HUES48 (cell line): ENCODE measurements around the gene NCR2.

ENCODE experiments used
- H3K27ac ChIP-seq: one replicate; pipeline ENCODE4 v1.7.0; 2013; ENCODE audit warnings: low read depth, low read length, inconsistent platforms
- H3K27me3 ChIP-seq: 2 replicates; pipeline ENCODE4 v1.6.1; 2013; ENCODE audit warnings: mild to moderate bottlenecking, low read length; ENCODE audit not compliant: control insufficient read depth, insufficient read depth
- H3K36me3 ChIP-seq: 2 replicates; pipeline ENCODE4 v1.6.1; 2013; ENCODE audit warnings: low read length; ENCODE audit not compliant: control insufficient read depth, insufficient read depth
- H3K4me1 ChIP-seq: 2 replicates; pipeline ENCODE4 v1.6.1; 2013; ENCODE audit warnings: mild to moderate bottlenecking, low read length; ENCODE audit not compliant: control insufficient read depth, insufficient read depth
- H3K4me3 ChIP-seq: 2 replicates; pipeline ENCODE4 v1.5.1; 2013; ENCODE audit warnings: mild to moderate bottlenecking, low read depth, low read length
- H3K9ac ChIP-seq: 2 replicates; pipeline ENCODE4 v1.6.1; 2013; ENCODE audit warnings: mild to moderate bottlenecking, low read depth, low read length, moderate library complexity
- H3K9me3 ChIP-seq: 2 replicates; pipeline ENCODE4 v1.6.1; 2013; ENCODE audit warnings: low read length; ENCODE audit not compliant: control insufficient read depth, insufficient read depth

The NCR2 gene

GRCh38 chr6:41332241-41332640 is 3.2 kb upstream of the NCR2 start:
- no peak overlapping the region for H3K4me3 ChIP-seq
- no peaks in the 10 kb centered on the region for H3K4me1 ChIP-seq
- H3K27ac ChIP-seq, result no peak overlapping the region
- no peaks in the 10 kb centered on the region for H3K9me3 ChIP-seq
- H3K36me3 ChIP-seq, result no peaks in the 10 kb centered on the region
- H3K9ac ChIP-seq, result no peak overlapping the region
- H3K27me3 ChIP-seq, result no peaks in the 10 kb centered on the region

GRCh38 chr6:41332842-41333736 is 2.3 kb upstream of the NCR2 start:
- Histone ChIP-seq H3K27ac (no peak overlapping the region), H3K36me3 (no peaks in the 10 kb centered on the region), H3K4me1 (no peaks in the 10 kb centered on the region), H3K4me3 (no peak overlapping the region), H3K27me3 (no peaks in the 10 kb centered on the region), H3K9ac (no peak overlapping the region), H3K9me3 (no peaks in the 10 kb centered on the region)

GRCh38 chr6:41334482-41335040 is 847 bp upstream of the NCR2 start:
- peaks cover 3% of the 10 kb centered on the region; the same call in 1 of the 2 replicates for H3K27me3 ChIP-seq
- H3K36me3 ChIP-seq, result no peaks in the 10 kb centered on the region
- no peaks in the 10 kb centered on the region for H3K4me1 ChIP-seq
- no peak overlapping the region for H3K9ac ChIP-seq
- H3K27ac ChIP-seq, result no peak overlapping the region
- H3K9me3 ChIP-seq, result no peaks in the 10 kb centered on the region
- H3K4me3 ChIP-seq, result no peak overlapping the region

- H3K9ac ChIP-seq, result no peak overlapping the region
- no peaks in the 10 kb centered on the region for H3K36me3 ChIP-seq
- no peak overlapping the region for H3K4me3 ChIP-seq
- H3K4me1 ChIP-seq, result no peaks in the 10 kb centered on the region
- H3K27me3 ChIP-seq, result peaks cover 3% of the 10 kb centered on the region; the same call in 1 of the 2 replicates
- no peak overlapping the region for H3K27ac ChIP-seq
- no peaks in the 10 kb centered on the region for H3K9me3 ChIP-seq
Measured at GRCh38 chr6:41335943-41336342, 535 bp downstream of the NCR2 start.

- H3K9ac ChIP-seq, result no peak overlapping the region
- no peaks in the 10 kb centered on the region for H3K9me3 ChIP-seq
- no peak overlapping the region for H3K4me3 ChIP-seq
- H3K27ac ChIP-seq, result no peak overlapping the region
- H3K27me3 ChIP-seq, result peaks cover 3% of the 10 kb centered on the region; the same call in 1 of the 2 replicates
- no peaks in the 10 kb centered on the region for H3K4me1 ChIP-seq
- no peaks in the 10 kb centered on the region for H3K36me3 ChIP-seq
Measured at GRCh38 chr6:41336824-41337223, 1.4 kb downstream of the NCR2 start.

GRCh38 chr6:41337709-41338108 is 2.3 kb downstream of the NCR2 start:
- Histone ChIP-seq H3K9ac (no peak overlapping the region), H3K4me3 (no peak overlapping the region), H3K27me3 (peaks cover 3% of the 10 kb centered on the region; the same call in 1 of the 2 replicates)

GRCh38 chr6:41338659-41339058 is 3.3 kb downstream of the NCR2 start:
- Histone ChIP-seq H3K27ac (no peak overlapping the region), H3K27me3 (peaks cover 3% of the 10 kb centered on the region; the same call in 1 of the 2 replicates), H3K36me3 (no peaks in the 10 kb centered on the region), H3K4me1 (no peaks in the 10 kb centered on the region), H3K9me3 (no peaks in the 10 kb centered on the region), H3K4me3 (no peak overlapping the region), H3K9ac (no peak overlapping the region)

More at GRCh38 chr6:41337709-41338108, 2.3 kb downstream of the NCR2 start:
- Histone ChIP-seq H3K4me1 (no peaks in the 10 kb centered on the region), H3K36me3 (no peaks in the 10 kb centered on the region), H3K27ac (no peak overlapping the region), H3K9me3 (no peaks in the 10 kb centered on the region)

GRCh38 chr6:41341580-41341979 is 6.2 kb downstream of the NCR2 start:
- no peaks in the 10 kb centered on the region for H3K9me3 ChIP-seq
- H3K4me1 ChIP-seq, result no peaks in the 10 kb centered on the region
- H3K36me3 ChIP-seq, result no peaks in the 10 kb centered on the region
- H3K4me3 ChIP-seq, result no peak overlapping the region
- H3K27me3 ChIP-seq, result peaks cover 3% of the 10 kb centered on the region; the same call in 1 of the 2 replicates
- H3K27ac ChIP-seq, result no peak overlapping the region
- H3K9ac ChIP-seq, result no peak overlapping the region

- Histone ChIP-seq H3K4me3 (no peak overlapping the region), H3K9me3 (no peaks in the 10 kb centered on the region), H3K4me1 (no peaks in the 10 kb centered on the region), H3K36me3 (no peaks in the 10 kb centered on the region), H3K9ac (no peak overlapping the region), H3K27me3 (peaks cover 3% of the 10 kb centered on the region; the same call in 1 of the 2 replicates), H3K27ac (no peak overlapping the region)
Measured at GRCh38 chr6:41342241-41342640, 6.8 kb downstream of the NCR2 start.

- H3K9ac ChIP-seq, result no peak overlapping the region
- H3K36me3 ChIP-seq, result no peaks in the 10 kb centered on the region
- H3K4me1 ChIP-seq, result no peaks in the 10 kb centered on the region
- peaks cover under 1% of the 10 kb centered on the region; the same call in 1 of the 2 replicates for H3K27me3 ChIP-seq
- no peak overlapping the region for H3K4me3 ChIP-seq
- 0 out of 2 replicates have a peak, but pooled peaks cover 3% of the 10 kb centered on the region for H3K9me3 ChIP-seq
- H3K27ac ChIP-seq, result no peak overlapping the region
Measured at GRCh38 chr6:41343641-41344187, 8.3 kb downstream of the NCR2 start.

- H3K4me1 ChIP-seq, result no peaks in the 10 kb centered on the region
- no peak overlapping the region for H3K27ac ChIP-seq
- no peaks in the 10 kb centered on the region for H3K36me3 ChIP-seq
- no peak overlapping the region for H3K9ac ChIP-seq
- peaks cover 3% of the 10 kb centered on the region; the same call in 1 of the 2 replicates for H3K27me3 ChIP-seq
- H3K4me3 ChIP-seq, result no peak overlapping the region
- H3K9me3 ChIP-seq, result 0 out of 2 replicates have a peak, but pooled peaks cover 3% of the 10 kb centered on the region
Measured at GRCh38 chr6:41344876-41345275, 9.5 kb downstream of the NCR2 start.
